Panc1 (cell line): ENCODE data around the gene DDX10.

Source experiments
- CTCF ChIP-seq: fragments of 450-650 bp; IDR thresholded peaks from 2 replicates; pipeline ENCODE4 v1.5.1; 2017; ENCODE audit warnings: mild to moderate bottlenecking
- SIN3A ChIP-seq: IDR thresholded peaks from 2 replicates; pipeline ENCODE4 v1.6.1; 2012; ENCODE audit warnings: low read depth, mild to moderate bottlenecking, low read length, moderate library complexity, borderline replicate concordance; ENCODE audit not compliant: insufficient read depth
- TCF7L2 ChIP-seq: IDR thresholded peaks from 2 replicates; pipeline ENCODE4 v1.6.1; 2011; ENCODE audit warnings: mild to moderate bottlenecking, low read depth, low read length, inconsistent platforms

DNA sequence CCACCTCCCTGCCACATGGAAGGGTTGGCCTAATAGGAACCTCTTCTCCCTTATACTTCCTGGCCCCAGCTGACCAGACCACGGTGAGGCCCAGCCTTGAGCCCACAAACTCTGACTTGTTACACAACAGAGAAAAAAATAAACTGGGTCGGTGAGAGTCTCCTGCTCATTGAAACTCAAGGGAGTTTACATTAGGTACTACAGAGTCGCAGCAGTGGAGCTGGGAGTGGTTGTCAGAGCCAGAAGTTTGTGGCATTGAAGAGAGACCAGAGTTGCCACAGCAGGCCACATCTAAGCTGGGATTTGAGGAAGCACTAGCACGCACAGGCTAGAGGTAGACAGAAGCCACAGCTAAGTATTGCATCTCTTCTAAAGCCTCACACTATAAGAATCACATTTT, 296.2 kb downstream of the DDX10 start:
- TF ChIP-seq CTCF: no peak
- no peak for TF ChIP-seq SIN3A
- TF ChIP-seq TCF7L2: no peak
